Psoas muscle (tissue), 8 donors: ENCODE measurements around the gene NOXO1. TPM values are rescaled to one million over a fixed set of nuclear protein-coding genes. Genes with fewer than 3 reads are reported as not detected.

Experiments used
- ATAC-seq, 4 donors: fragments of 200-7000 bp; cut with Tn5 transposase; one replicate each; pipeline ENCODE4 v1.9.1; 2020; ENCODE audit warnings: moderate library complexity in 3 of 4, mild to moderate bottlenecking in 2 of 4
- DNase-seq, 2 donors: peaks; one replicate each; pipeline ENCODE4 v3.0.0-alpha.2; 2020
- H3K27ac ChIP-seq: fragments of 200-600 bp; one replicate; pipeline ENCODE4 v1.8.0; 2022
- H3K27me3 ChIP-seq, 3 donors: fragments of 200-600 bp in 1 of 3; one replicate each; pipeline versions ENCODE4 v1.6.1 to v1.8.0; 2013 to 2022; ENCODE audit warnings: low read length in 2 of 3, mild to moderate bottlenecking in 2 of 3, moderate library complexity in 1 of 3; ENCODE audit not compliant: insufficient read depth in 3 of 3
- H3K36me3 ChIP-seq, 2 donors: fragments of 200-600 bp in 1 of 2; one replicate each; pipeline versions ENCODE4 v1.6.1 to v1.8.0; 2013 to 2022; ENCODE audit warnings: low read depth in 1 of 2, mild to moderate bottlenecking in 1 of 2, moderate library complexity in 1 of 2; ENCODE audit not compliant: insufficient read depth in 1 of 2
- H3K4me1 ChIP-seq: fragments of 200-600 bp; one replicate; pipeline ENCODE4 v1.8.0; 2022
- H3K4me3 ChIP-seq: fragments of 200-600 bp; one replicate; pipeline ENCODE4 v1.8.0; 2022; ENCODE audit warnings: mild to moderate bottlenecking
- H3K9me3 ChIP-seq: fragments of 200-600 bp; one replicate; pipeline ENCODE4 v1.8.0; 2022
- CTCF ChIP-seq: fragments of 200-600 bp; IDR thresholded peaks from one replicate; pipeline ENCODE4 v1.8.0; 2022; ENCODE audit warnings: antibody characterized with exemption
- WGBS, 3 donors: extraction: QIAGEN DNeasy Blood & Tissue Kit; methylation state at CpG; one replicate each; pipeline versions ENCODE4 v1.1.6 to v1.1.7; 2013; 5-methylcytosine and 5-hydroxymethylcytosine counted together
- intact Hi-C, 2 donors: fragments of 100-400 bp; cut with DNase I; formaldehyde crosslinking; loops; one replicate each; pipeline versions ENCODE4 v1.11.0 to v1.14.2; 2022
- polyA plus RNA-seq, 3 donors: library from polyadenylated mRNA; stranded (reverse); fragments of 200-250 nt; gene quantifications; one replicate each; pipeline ENCODE4 v1.2.3, GENCODE V29; 2013
- total RNA-seq, 4 donors: library from RNA; stranded (reverse); fragmentation: NEBNext Ultra II Directional in 2 of 4; extraction: Animal tissue kit (Norgen Biotek cat#: 25700) in 2 of 4; gene quantifications; one replicate each; pipeline versions ENCODE4 v1.2.1 to v1.2.4, GENCODE V29; 2021 to 2023
- donor health status: healthy with polysubstance abuse.
- donor health status: DM: no; HTN: no; CAD: no; lungs with moderate emphysema.
- donor health status: Bipolar disorder and iron deficiency.
- donor health status: healthy.
- donor health status: DM: yes; HTN: yes; CAD: no.
- donor health status: DM: no; HTN: no; CAD: no.
- donor health status: DM: no; HTN: no; CAD: no.
- donor health status: DM: yes; HTN: yes; CAD: no.

Gene NOXO1
- total and polyA plus RNA-seq, 7 donors = 0.20 to 0.77 (median 0.33) TPM; not detected in 3

GRCh38 chr16:1942810-1943726 is 38.2 kb downstream of the NOXO1 start, which contains the start of gene MSRB1:
Gene MSRB1, minus strand, starts transcription at chr16:1943199. Its CDS starts 43 bp downstream, at chr16:1943156.
- peak; percentile 100 for DNase-seq
- no peaks in the 10 kb centered on the region for H3K27me3 ChIP-seq
- peak; percentile 83 to 86 (median 84) for ATAC-seq
- no peak for TF ChIP-seq CTCF
- 1 to 3% (median 3%) methylated on average over 53 to 77 of the region's 77 CpGs for WGBS, 3 donors
- no peaks in the 10 kb centered on the region for H3K9me3 ChIP-seq
- peak within 1 kb of the TSS; percentile 85 for H3K4me3 ChIP-seq
- intact Hi-C loops = loop anchor here in 1 of 2 donors (10.0 kb wide), 1 partner anchor 168 kb away; the partner anchor contains the start of genes EME2, MRPS34 and NME3
- H3K27ac ChIP-seq = peak within 1 kb of the TSS; percentile 89
- peaks cover 65% of the 10 kb centered on the region for H3K4me1 ChIP-seq
- H3K36me3 ChIP-seq = peaks cover 7 to 36% of the 10 kb centered on the region in 2 donors

- Histone ChIP-seq H3K4me3 (peak overlapping the region; percentile 85), H3K36me3 (peaks cover 7 to 45% of the 10 kb centered on the region in 2 donors), H3K27me3 (no peaks in the 10 kb centered on the region), H3K4me1 (peaks cover 60% of the 10 kb centered on the region), H3K9me3 (no peaks in the 10 kb centered on the region), H3K27ac (peak overlapping the region; percentile 89)
- intact Hi-C loops = loop anchor here in 1 of 2 donors (10.0 kb wide), 1 partner anchor 167 kb away; the partner anchor contains the start of genes EME2, MRPS34 and NME3
- 4 to 10% (median 9%) methylated on average over 15 to 17 of the region's 17 CpGs for WGBS, 3 donors
- no peak for TF ChIP-seq CTCF
- no peak for DNase-seq
- peak; percentile 0 to 18 (median 4) for ATAC-seq
Measured at GRCh38 chr16:1942047-1942809, 39.0 kb downstream of the NOXO1 start.

GRCh38 chr16:1941162-1942046 is 39.9 kb downstream of the NOXO1 start:
- peaks cover 7 to 46% of the 10 kb centered on the region in 2 donors for H3K36me3 ChIP-seq
- peak overlapping the region; percentile 85 for H3K4me3 ChIP-seq
- no peaks in the 10 kb centered on the region for H3K9me3 ChIP-seq
- peaks cover 54% of the 10 kb centered on the region for H3K4me1 ChIP-seq
- peak overlapping the region; percentile 89 for H3K27ac ChIP-seq
- DNase-seq (peak; percentile 65 to 87), ATAC-seq (peak; percentile 53 to 62 (median 57))
- TF ChIP-seq CTCF = peak; percentile 49
- H3K27me3 ChIP-seq = no peaks in the 10 kb centered on the region
- intact Hi-C loops = loop anchor here in 1 of 2 donors (10.0 kb wide), 1 partner anchor 167 kb away; the partner anchor contains the start of genes EME2, MRPS34 and NME3
- 57 to 69% (median 62%) methylated on average over 30 of the region's 30 CpGs for WGBS, 3 donors
